OCI-LY7 (cell line): ENCODE measurements around the gene GATA1. TPM values are rescaled to one million over a fixed set of nuclear protein-coding genes. Genes with fewer than 3 reads are reported as not detected.

Source experiments
- BruUV-seq: library from RNA; stranded (reverse); fragments of 400-500 nt; replicated peaks from 2 replicates; lab custom pipeline; 2021; lab: Mats Ljungman, UMichigan
- CTCF ChIA-PET: fragments of 300-600 bp; sonication (Branson Sonifier 250); formaldehyde crosslinking; loops from one replicate; lab custom pipeline; 2022; ENCODE audit warnings: antibody characterized with exemption; ENCODE audit not compliant: unreplicated experiment; lab: Charles Lee
- POLR2A ChIA-PET: fragments of 300-600 bp; sonication (Branson Sonifier 250); formaldehyde crosslinking; loops from one replicate; lab custom pipeline; 2022; ENCODE audit warnings: antibody characterized with exemption; lab: Charles Lee
- DNase-seq: peaks from one replicate; pipeline ENCODE4 v3.0.0-alpha.2; 2015; ENCODE audit warnings: low spot score
- H2AFZ ChIP-seq: fragments of 200-600 bp; sonication (generic), shearing (Covaris generic); 2 replicates; pipeline ENCODE4 v1.6.1; 2014; ENCODE audit warnings: mild to moderate bottlenecking, antibody characterized with exemption, low read length, moderate library complexity
- H3K27ac ChIP-seq: fragments of 200-600 bp; sonication (generic); 2 replicates; pipeline ENCODE4 v1.5.1; 2014; ENCODE audit warnings: mixed run types, low read depth, mild to moderate bottlenecking, moderate library complexity, low read length, inconsistent platforms; ENCODE audit not compliant: poor library complexity, severe bottlenecking
- H3K36me3 ChIP-seq: fragments of 200-600 bp; sonication (generic); 2 replicates; pipeline ENCODE4 v1.6.1; 2014; ENCODE audit warnings: mild to moderate bottlenecking, antibody characterized with exemption, low read length, moderate library complexity, mixed read lengths; ENCODE audit not compliant: insufficient read depth
- H3K4me1 ChIP-seq: fragments of 200-600 bp; sonication (generic); 2 replicates; pipeline ENCODE4 v1.5.1; 2014; ENCODE audit warnings: mild to moderate bottlenecking, low read length; ENCODE audit not compliant: insufficient read depth, poor library complexity, severe bottlenecking
- H3K4me2 ChIP-seq: fragments of 200-600 bp; sonication (generic); 2 replicates; pipeline ENCODE4 v1.6.1; 2014; ENCODE audit warnings: mild to moderate bottlenecking, low read length
- H3K4me3 ChIP-seq: fragments of 200-600 bp; sonication (generic); 2 replicates; pipeline ENCODE4 v1.5.1; 2014; ENCODE audit warnings: mild to moderate bottlenecking, low read depth, low read length; ENCODE audit not compliant: poor library complexity, severe bottlenecking
- H3K79me2 ChIP-seq: fragments of 200-600 bp; sonication (generic); 2 replicates; pipeline ENCODE4 v1.6.1; 2016; ENCODE audit warnings: low read depth, mild to moderate bottlenecking, low read length, moderate library complexity, mixed read lengths; ENCODE audit not compliant: insufficient read depth
- H3K9me2 ChIP-seq: fragments of 200-600 bp; sonication (generic); 2 replicates; pipeline ENCODE4 v1.6.1; 2016; ENCODE audit warnings: mild to moderate bottlenecking, low read length, mixed read lengths; ENCODE audit not compliant: insufficient read depth
- H3K9me3 ChIP-seq: fragments of 200-600 bp; sonication (generic); 2 replicates; pipeline ENCODE4 v1.6.1; 2014; ENCODE audit warnings: mild to moderate bottlenecking, mixed run types, low read length, mixed read lengths
- H4K20me1 ChIP-seq: fragments of 200-600 bp; sonication (generic); 2 replicates; pipeline ENCODE4 v1.6.1; 2014; ENCODE audit warnings: mild to moderate bottlenecking, antibody characterized with exemption, low read length, moderate library complexity, mixed read lengths; ENCODE audit not compliant: insufficient read depth
- EZH2phosphoT487 ChIP-seq: fragments of 200-600 bp; sonication (generic); IDR thresholded peaks from 2 replicates; pipeline ENCODE4 v1.6.1; 2018; ENCODE audit warnings: low read depth, borderline replicate concordance, mild to moderate bottlenecking, mixed run types, antibody characterized with exemption, low read length, moderate library complexity, mixed read lengths
- intact Hi-C: fragments of 100-400 bp; cut with micrococcal nuclease; formaldehyde crosslinking; loops from one replicate; pipeline ENCODE4 v1.10.0; 2022; ENCODE audit not compliant: unreplicated experiment
- total RNA-seq, 2 experiments: library from RNA; depleted of rRNA in 1 of 2; stranded (reverse); fragments of >200 nt in 1 of 2; shearing (Covaris generic) in 1 of 2; gene quantifications; 2 replicates each; pipeline ENCODE4 v1.2.3, GENCODE V29; 2014 to 2022
- TF ChIP-seq, protein P1 (sequence below): fragments of 200-600 bp; sonication (generic); conservative IDR thresholded peaks from 2 replicates; pipeline ENCODE4 v1.5.1; 2014; ENCODE audit warnings: mild to moderate bottlenecking, antibody characterized with exemption, low read length, moderate library complexity, mixed read lengths

Gene GATA1
- total RNA-seq, 2 experiments from 2014 or later: not detected

DNA sequence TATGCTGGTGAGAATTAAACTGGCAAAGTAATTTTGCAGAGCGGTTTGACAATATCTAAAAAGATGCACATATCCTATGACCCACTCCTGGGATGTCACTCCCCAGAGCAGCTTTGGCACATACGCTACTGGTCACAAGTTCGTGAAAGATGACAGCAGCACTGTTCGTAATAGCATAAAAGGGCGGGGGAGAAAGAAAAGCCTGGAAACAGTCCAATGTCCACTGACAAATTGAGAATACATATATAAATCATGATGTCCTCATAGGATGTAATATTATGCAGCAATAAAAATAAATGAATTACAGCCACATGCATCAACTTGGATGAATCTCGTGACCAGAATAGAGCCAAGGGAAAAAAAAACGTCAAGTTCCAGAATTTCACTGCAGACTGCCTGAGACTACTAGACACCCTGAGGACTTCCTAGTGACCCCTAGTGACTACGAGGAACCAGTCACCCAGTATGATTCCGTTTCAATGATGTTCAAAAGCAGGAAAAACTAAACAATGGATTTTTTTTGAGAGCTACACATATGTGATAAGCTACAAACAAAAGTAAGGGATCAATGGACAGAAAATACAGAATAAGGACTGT lies 47.2 kb downstream of the GATA1 start:
- no peak overlapping the region for H3K4me2 ChIP-seq
- no peaks in the 10 kb centered on the region for H3K9me2 ChIP-seq
- no peak overlapping the region for H3K4me3 ChIP-seq
- H4K20me1 ChIP-seq: no peaks in the 10 kb centered on the region
- CTCF ChIA-PET: no interaction called here
- intact Hi-C loops: no loop called here
- H3K27ac ChIP-seq: no peak overlapping the region
- H3K4me1 ChIP-seq: no peaks in the 10 kb centered on the region
- no peaks in the 10 kb centered on the region for H3K79me2 ChIP-seq
- no peaks in the 10 kb centered on the region for H3K36me3 ChIP-seq
- no peak for DNase-seq
- POLR2A ChIA-PET: no interaction called here
- TF ChIP-seq, protein P1, sequence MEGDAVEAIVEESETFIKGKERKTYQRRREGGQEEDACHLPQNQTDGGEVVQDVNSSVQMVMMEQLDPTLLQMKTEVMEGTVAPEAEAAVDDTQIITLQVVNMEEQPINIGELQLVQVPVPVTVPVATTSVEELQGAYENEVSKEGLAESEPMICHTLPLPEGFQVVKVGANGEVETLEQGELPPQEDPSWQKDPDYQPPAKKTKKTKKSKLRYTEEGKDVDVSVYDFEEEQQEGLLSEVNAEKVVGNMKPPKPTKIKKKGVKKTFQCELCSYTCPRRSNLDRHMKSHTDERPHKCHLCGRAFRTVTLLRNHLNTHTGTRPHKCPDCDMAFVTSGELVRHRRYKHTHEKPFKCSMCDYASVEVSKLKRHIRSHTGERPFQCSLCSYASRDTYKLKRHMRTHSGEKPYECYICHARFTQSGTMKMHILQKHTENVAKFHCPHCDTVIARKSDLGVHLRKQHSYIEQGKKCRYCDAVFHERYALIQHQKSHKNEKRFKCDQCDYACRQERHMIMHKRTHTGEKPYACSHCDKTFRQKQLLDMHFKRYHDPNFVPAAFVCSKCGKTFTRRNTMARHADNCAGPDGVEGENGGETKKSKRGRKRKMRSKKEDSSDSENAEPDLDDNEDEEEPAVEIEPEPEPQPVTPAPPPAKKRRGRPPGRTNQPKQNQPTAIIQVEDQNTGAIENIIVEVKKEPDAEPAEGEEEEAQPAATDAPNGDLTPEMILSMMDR: 0 out of 2 replicates have a peak, but pooled peaks have one; percentile 26
- no peak for TF ChIP-seq EZH2phosphoT487
- H2AFZ ChIP-seq: no peak overlapping the region
- BruUV-seq: no TSS peak
- no peaks in the 10 kb centered on the region for H3K9me3 ChIP-seq

DNA sequence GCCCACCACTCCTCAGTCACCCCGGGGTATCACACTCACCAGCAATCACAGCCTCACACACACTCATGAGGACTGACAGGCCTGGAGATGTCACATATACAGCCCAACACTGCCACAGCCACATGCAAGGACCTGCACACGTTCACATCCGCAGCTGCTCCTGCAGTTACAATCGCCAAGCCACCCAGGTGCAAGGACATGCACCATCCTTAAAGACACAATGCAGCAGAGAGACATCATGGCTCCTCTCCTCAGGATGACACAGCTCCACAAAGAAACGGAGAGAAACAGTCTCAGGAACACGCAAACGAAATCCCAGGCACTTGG lies 48.0 kb downstream of the GATA1 start:
- Histone ChIP-seq H3K9me2 (no peaks in the 10 kb centered on the region), H3K27ac (no peak overlapping the region), H3K36me3 (no peaks in the 10 kb centered on the region), H4K20me1 (no peaks in the 10 kb centered on the region), H3K79me2 (no peaks in the 10 kb centered on the region), H3K4me3 (no peak overlapping the region), H2AFZ (no peak overlapping the region), H3K4me2 (peak overlapping the region; percentile 4; the same call in 1 of the 2 replicates), H3K4me1 (no peaks in the 10 kb centered on the region), H3K9me3 (no peaks in the 10 kb centered on the region)
- ChIA-PET CTCF (no interaction called here), POLR2A (no interaction called here)
- intact Hi-C loops: no loop called here
- TF ChIP-seq, protein P1: no peak
- no peak for TF ChIP-seq EZH2phosphoT487
- no TSS peak for BruUV-seq
- peak; percentile 5 for DNase-seq

DNA sequence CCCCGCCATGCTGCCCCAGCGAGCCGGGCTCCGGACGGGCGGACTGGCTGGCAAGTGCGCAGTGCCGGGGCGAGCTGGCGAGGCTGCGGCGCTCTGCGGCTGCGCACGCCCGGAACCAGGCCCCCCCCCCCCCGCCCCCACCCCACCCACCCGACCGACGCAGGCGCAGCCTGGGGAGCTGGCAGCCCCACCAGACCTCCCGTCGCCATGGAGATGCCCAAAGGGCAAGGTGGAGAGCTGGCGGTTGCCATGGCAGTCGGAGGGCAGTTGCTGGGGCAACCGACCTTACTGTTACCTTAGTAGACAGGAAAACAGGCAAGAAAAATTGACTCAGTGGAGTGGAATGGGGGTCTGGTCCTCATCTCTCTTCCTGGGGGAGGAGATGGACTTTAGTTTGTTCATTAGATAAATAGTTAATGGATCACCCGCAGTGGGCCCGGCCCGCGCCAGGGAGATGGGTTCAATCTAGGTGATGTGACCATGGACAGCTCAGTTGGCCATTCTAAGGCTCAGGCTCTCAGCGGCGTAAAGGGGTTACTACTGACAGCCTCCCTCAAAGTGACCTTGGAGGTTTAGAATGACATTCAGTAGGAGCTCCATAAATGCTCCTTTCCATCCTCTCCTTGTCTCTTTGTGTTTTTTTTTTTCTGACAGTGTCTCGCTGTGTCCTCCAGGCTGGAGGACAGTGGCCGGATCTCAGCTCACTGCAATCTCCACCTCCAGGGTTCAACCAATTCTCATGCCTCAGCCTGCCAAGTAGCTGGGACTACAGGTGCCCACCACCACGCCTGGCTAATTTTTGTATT lies 49.3 kb downstream of the GATA1 start, which contains the start of gene PCSK1N:
PCSK1N (minus strand) TSS at position 87 of the 806 bp plus-strand sequence; CDS start at position 9, 78 bp downstream.
- H3K4me3 ChIP-seq: no peak within 1 kb of the TSS
- CTCF ChIA-PET: no interaction called here
- no peaks in the 10 kb centered on the region for H3K9me2 ChIP-seq
- peak within 1 kb of the TSS; percentile 4; the same call in 1 of the 2 replicates for H3K4me2 ChIP-seq
- intact Hi-C loops: no loop called here
- TF ChIP-seq, protein P1: no peak
- no peak for TF ChIP-seq EZH2phosphoT487
- no peaks in the 10 kb centered on the region for H4K20me1 ChIP-seq
- H3K27ac ChIP-seq: no peak within 1 kb of the TSS
- H2AFZ ChIP-seq: no peak within 1 kb of the TSS
- no peaks in the 10 kb centered on the region for H3K9me3 ChIP-seq
- no peaks in the 10 kb centered on the region for H3K36me3 ChIP-seq
- POLR2A ChIA-PET: interaction anchor here (0.6 to 0.7 kb wide), 2 partner anchors 182 to 606 kb away, joined by 3 read pairs; no protein-coding TSS in a partner anchor
- no peak for DNase-seq
- no peaks in the 10 kb centered on the region for H3K4me1 ChIP-seq
- H3K79me2 ChIP-seq: no peaks in the 10 kb centered on the region
- no TSS peak for BruUV-seq
